HepG2 (cell line): ENCODE data around the gene TFF1. TPM values are rescaled to one million over a fixed set of nuclear protein-coding genes. Genes with fewer than 3 reads are reported as not detected.
A peak's percentile ranks its signal among the peaks of the same experiment; 100 is the strongest.

ENCODE experiments used
- CHD2 ChIP-seq: IDR thresholded peaks from 2 replicates; pipeline ENCODE4 v1.6.1; 2011; ENCODE audit warnings: low read depth, low read length, improper control_type of control experiment
- FOSL2 ChIP-seq: sonication (generic); formaldehyde crosslinking; IDR thresholded peaks from 2 replicates; pipeline ENCODE4 v1.4.0; 2020; ENCODE audit warnings: missing genetic modification reagents
- FOXA3 ChIP-seq: IDR thresholded peaks from 2 replicates; pipeline ENCODE4 v1.6.1; 2016; ENCODE audit warnings: missing genetic modification reagents, missing compliant biosample characterization
- KAT8 ChIP-seq: IDR thresholded peaks from 2 replicates; pipeline ENCODE4 v1.6.1; 2016; ENCODE audit warnings: missing genetic modification reagents, missing compliant biosample characterization
- MAZ ChIP-seq, 2 experiments: sonication (generic) in 1 of 2; formaldehyde crosslinking in 1 of 2; IDR thresholded peaks; 2 replicates each; pipeline versions ENCODE4 v1.5.0 to v1.6.1; 2012 to 2020; ENCODE audit warnings: low read depth in 2 of 2, mild to moderate bottlenecking in 2 of 2, borderline replicate concordance in 1 of 2, improper control_type of control experiment in 1 of 2, low read length in 1 of 2, missing genetic modification reagents in 1 of 2, moderate library complexity in 1 of 2
- MYNN ChIP-seq: sonication (generic); formaldehyde crosslinking; IDR thresholded peaks from 2 replicates; pipeline ENCODE4 v1.4.0; 2020; ENCODE audit warnings: mild to moderate bottlenecking, low read depth, missing genetic modification reagents
- NONO ChIP-seq, 2 experiments: fragments of 450-650 bp in 1 of 2; sonication (generic) in 1 of 2; formaldehyde crosslinking in 1 of 2; IDR thresholded peaks in 1 of 2; conservative IDR thresholded peaks in 1 of 2; 2 replicates each; pipeline versions ENCODE4 v1.6.1 to v1.8.0; 2017 to 2022; ENCODE audit warnings: mild to moderate bottlenecking in 1 of 2, missing genetic modification reagents in 1 of 2, moderate library complexity in 1 of 2
- ONECUT2 ChIP-seq: sonication (generic); formaldehyde crosslinking; IDR thresholded peaks from 2 replicates; pipeline ENCODE4 v1.4.0; 2020; ENCODE audit warnings: missing genetic modification reagents
- RBM39 ChIP-seq: fragments of 200-400 bp; formaldehyde crosslinking; IDR thresholded peaks from one replicate; pipeline ENCODE4 v1.6.1; 2018; ENCODE audit warnings: antibody characterized with exemption, mild to moderate bottlenecking, low read depth, low read length; ENCODE audit not compliant: poor library complexity, severe bottlenecking
- RXRB ChIP-seq: IDR thresholded peaks from 2 replicates; pipeline ENCODE4 v1.6.1; 2016; ENCODE audit warnings: borderline replicate concordance, missing genetic modification reagents, missing compliant biosample characterization
- SALL1 ChIP-seq: sonication (generic); formaldehyde crosslinking; IDR thresholded peaks from 2 replicates; pipeline ENCODE4 v1.8.0; 2022; ENCODE audit warnings: mild to moderate bottlenecking, missing genetic modification reagents
- SAP130 ChIP-seq: IDR thresholded peaks from 2 replicates; pipeline ENCODE4 v1.6.1; 2016; ENCODE audit warnings: low read depth
- SIX1 ChIP-seq: sonication (generic); formaldehyde crosslinking; IDR thresholded peaks from 2 replicates; pipeline ENCODE4 v1.4.0; 2020; ENCODE audit warnings: missing genetic modification reagents, borderline replicate concordance
- ZFP62 ChIP-seq: sonication (generic); formaldehyde crosslinking; IDR thresholded peaks from 2 replicates; pipeline ENCODE4 v1.4.0; 2020; ENCODE audit warnings: missing genetic modification reagents
- ZNF224 ChIP-seq: sonication (generic); formaldehyde crosslinking; IDR thresholded peaks from 2 replicates; pipeline ENCODE4 v1.5.0; 2020; ENCODE audit warnings: mild to moderate bottlenecking, missing genetic modification reagents
- ZNF670 ChIP-seq: sonication (generic); formaldehyde crosslinking; IDR thresholded peaks from 2 replicates; pipeline ENCODE4 v1.8.0; 2022; ENCODE audit warnings: mild to moderate bottlenecking, missing genetic modification reagents, borderline replicate concordance
- polyA plus RNA-seq, 8 experiments: library from polyadenylated mRNA; depleted of rRNA in 3 of 8; stranded (reverse) in 7 of 8; unstranded in 1 of 8; fragments of >200 nt; fragmentation: Illumina TruSeq in 4 of 8; extraction: Trizol in 4 of 8; gene quantifications; 2 replicates each; pipeline versions ENCODE4 v1.2.1 to v1.2.3, GENCODE V29; 2011 to 2016; ENCODE audit warnings: low read depth in 4 of 8, missing spikeins in 1 of 8, mixed read lengths in 1 of 8; ENCODE audit not compliant: insufficient read depth in 1 of 8
- total RNA-seq, 5 experiments: library from RNA; depleted of rRNA; stranded (reverse); fragments of >200 nt; fragmentation: Illumina TruSeq; extraction: Trizol; gene quantifications; 2 replicates each; pipeline ENCODE4 v1.2.3, GENCODE V29; 2016; ENCODE audit warnings: low read depth in 1 of 5
- TF ChIP-seq, protein P1 (sequence below): sonication (generic); formaldehyde crosslinking; IDR thresholded peaks from 2 replicates; pipeline ENCODE4 v1.4.0; 2020; ENCODE audit warnings: missing genetic modification reagents, borderline replicate concordance
- TF ChIP-seq, protein P2 (sequence below): sonication (generic); formaldehyde crosslinking; IDR thresholded peaks from 2 replicates; pipeline ENCODE4 v1.8.1; 2023; ENCODE audit warnings: missing genetic modification reagents, inconsistent platforms, borderline replicate concordance
- TF ChIP-seq, protein P3 (sequence below), 2 experiments: fragments of 450-650 bp in 1 of 2; sonication (generic) in 1 of 2; formaldehyde crosslinking; IDR thresholded peaks; 2 replicates each; pipeline versions ENCODE4 v1.5.0 to v1.8.0; 2020 to 2022; ENCODE audit warnings: mild to moderate bottlenecking in 1 of 2, missing genetic modification reagents in 1 of 2
- TF ChIP-seq, protein P4 (sequence below): sonication (generic); formaldehyde crosslinking; IDR thresholded peaks from 2 replicates; pipeline ENCODE4 v1.8.1; 2023; ENCODE audit warnings: mild to moderate bottlenecking, missing genetic modification reagents, borderline replicate concordance

TFF1 gene
- total and polyA plus RNA-seq, 2 of the 13 experiments (the other 11 are each of a cell fraction or from before 2014, with no cell fraction given), result 0.24 to 19.4 TPM

GRCh38 chr21:42389449-42389835 is 23.1 kb upstream of the TFF1 start (continued):
- TF ChIP-seq, protein P1, sequence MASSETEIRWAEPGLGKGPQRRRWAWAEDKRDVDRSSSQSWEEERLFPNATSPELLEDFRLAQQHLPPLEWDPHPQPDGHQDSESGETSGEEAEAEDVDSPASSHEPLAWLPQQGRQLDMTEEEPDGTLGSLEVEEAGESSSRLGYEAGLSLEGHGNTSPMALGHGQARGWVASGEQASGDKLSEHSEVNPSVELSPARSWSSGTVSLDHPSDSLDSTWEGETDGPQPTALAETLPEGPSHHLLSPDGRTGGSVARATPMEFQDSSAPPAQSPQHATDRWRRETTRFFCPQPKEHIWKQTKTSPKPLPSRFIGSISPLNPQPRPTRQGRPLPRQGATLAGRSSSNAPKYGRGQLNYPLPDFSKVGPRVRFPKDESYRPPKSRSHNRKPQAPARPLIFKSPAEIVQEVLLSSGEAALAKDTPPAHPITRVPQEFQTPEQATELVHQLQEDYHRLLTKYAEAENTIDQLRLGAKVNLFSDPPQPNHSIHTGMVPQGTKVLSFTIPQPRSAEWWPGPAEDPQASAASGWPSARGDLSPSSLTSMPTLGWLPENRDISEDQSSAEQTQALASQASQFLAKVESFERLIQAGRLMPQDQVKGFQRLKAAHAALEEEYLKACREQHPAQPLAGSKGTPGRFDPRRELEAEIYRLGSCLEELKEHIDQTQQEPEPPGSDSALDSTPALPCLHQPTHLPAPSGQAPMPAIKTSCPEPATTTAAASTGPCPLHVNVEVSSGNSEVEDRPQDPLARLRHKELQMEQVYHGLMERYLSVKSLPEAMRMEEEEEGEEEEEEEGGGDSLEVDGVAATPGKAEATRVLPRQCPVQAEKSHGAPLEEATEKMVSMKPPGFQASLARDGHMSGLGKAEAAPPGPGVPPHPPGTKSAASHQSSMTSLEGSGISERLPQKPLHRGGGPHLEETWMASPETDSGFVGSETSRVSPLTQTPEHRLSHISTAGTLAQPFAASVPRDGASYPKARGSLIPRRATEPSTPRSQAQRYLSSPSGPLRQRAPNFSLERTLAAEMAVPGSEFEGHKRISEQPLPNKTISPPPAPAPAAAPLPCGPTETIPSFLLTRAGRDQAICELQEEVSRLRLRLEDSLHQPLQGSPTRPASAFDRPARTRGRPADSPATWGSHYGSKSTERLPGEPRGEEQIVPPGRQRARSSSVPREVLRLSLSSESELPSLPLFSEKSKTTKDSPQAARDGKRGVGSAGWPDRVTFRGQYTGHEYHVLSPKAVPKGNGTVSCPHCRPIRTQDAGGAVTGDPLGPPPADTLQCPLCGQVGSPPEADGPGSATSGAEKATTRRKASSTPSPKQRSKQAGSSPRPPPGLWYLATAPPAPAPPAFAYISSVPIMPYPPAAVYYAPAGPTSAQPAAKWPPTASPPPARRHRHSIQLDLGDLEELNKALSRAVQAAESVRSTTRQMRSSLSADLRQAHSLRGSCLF (CRISPR knock-in tag), result no peak
- TF ChIP-seq, protein P2, sequence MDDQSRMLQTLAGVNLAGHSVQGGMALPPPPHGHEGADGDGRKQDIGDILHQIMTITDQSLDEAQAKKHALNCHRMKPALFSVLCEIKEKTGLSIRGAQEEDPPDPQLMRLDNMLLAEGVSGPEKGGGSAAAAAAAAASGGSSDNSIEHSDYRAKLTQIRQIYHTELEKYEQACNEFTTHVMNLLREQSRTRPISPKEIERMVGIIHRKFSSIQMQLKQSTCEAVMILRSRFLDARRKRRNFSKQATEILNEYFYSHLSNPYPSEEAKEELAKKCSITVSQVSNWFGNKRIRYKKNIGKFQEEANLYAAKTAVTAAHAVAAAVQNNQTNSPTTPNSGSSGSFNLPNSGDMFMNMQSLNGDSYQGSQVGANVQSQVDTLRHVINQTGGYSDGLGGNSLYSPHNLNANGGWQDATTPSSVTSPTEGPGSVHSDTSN (CRISPR knock-in tag), result no peak
- TF ChIP-seq SIX1 (CRISPR knock-in tag) (peak; percentile 49; the same call in 1 of the 2 replicates), SALL1 (CRISPR knock-in tag) (peak; percentile 56; the same call in 1 of the 2 replicates), FOXA3 (CRISPR knock-in tag) (peak; percentile 71), NONO (IDR thresholded peaks at IDR 0.05) (no peak), NONO (CRISPR knock-in tag; conservative IDR thresholded peaks at IDR 0.05) (no peak), FOSL2 (peak; percentile 59; the same call in 1 of the 2 replicates), RBM39 (no peak), MAZ (IDR thresholded peaks at IDR 0.05; ENCODE audit: borderline replicate concordance, low read depth, low read length) (no peak), MAZ (CRISPR knock-in tag; IDR thresholded peaks at IDR 0.05; ENCODE audit: low read depth) (no peak; the same call in 1 of the 2 replicates), CHD2 (no peak), RXRB (CRISPR knock-in tag) (peak; percentile 44; the same call in 1 of the 2 replicates), ZFP62 (CRISPR knock-in tag) (no peak), ONECUT2 (CRISPR knock-in tag) (no peak), MYNN (no peak), ZNF670 (CRISPR knock-in tag) (no peak), SAP130 (CRISPR knock-in tag) (peak; percentile 59; the same call in 1 of the 2 replicates), ZNF224 (0 out of 2 replicates have a peak, but pooled peaks have one; percentile 55), KAT8 (CRISPR knock-in tag) (no peak)
- TF ChIP-seq, protein P3, sequence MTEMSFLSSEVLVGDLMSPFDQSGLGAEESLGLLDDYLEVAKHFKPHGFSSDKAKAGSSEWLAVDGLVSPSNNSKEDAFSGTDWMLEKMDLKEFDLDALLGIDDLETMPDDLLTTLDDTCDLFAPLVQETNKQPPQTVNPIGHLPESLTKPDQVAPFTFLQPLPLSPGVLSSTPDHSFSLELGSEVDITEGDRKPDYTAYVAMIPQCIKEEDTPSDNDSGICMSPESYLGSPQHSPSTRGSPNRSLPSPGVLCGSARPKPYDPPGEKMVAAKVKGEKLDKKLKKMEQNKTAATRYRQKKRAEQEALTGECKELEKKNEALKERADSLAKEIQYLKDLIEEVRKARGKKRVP (CRISPR knock-in tag; IDR thresholded peaks at IDR 0.05), result peak in 1 of 2 experiments; percentile 98; a peak in 2 of 4 replicates
- TF ChIP-seq, protein P4, sequence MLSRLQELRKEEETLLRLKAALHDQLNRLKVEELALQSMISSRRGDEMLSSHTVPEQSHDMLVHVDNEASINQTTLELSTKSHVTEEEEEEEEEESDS, result no peak
